Measurements from ENCODE around the gene USP30. TPM values are rescaled to one million over a fixed set of nuclear protein-coding genes. Genes with fewer than 3 reads are reported as not detected.
A peak's percentile ranks its signal among the peaks of the same experiment; 100 is the strongest.

Gene USP30
- total and polyA plus RNA-seq, 8 donors, result 3.2 to 41.4 (median 10.9) TPM

GRCh38 chr12:109134186-109134917 lies 82.0 kb downstream of the USP30 start:
- no peaks in the 10 kb centered on the region for H3K9me3 ChIP-seq
- no peak overlapping the region for H3K4me3 ChIP-seq
- H3K36me3 ChIP-seq, result peaks cover 0 to 4% (median under 1%) of the 10 kb centered on the region in 4 donors
- WGBS, 5 donors, result 39 to 65% (median 51%) methylated on average over 5 to 6 of the region's 6 CpGs
- H3K4me1 ChIP-seq, result peaks cover 11 to 33% (median 20%) of the 10 kb centered on the region in 4 donors
- intact Hi-C loops (cut with DNase I; ENCODE audit: low total_unique reads), result no loop called here
- TF ChIP-seq CTCF (IDR thresholded peaks at IDR 0.05) (peak in 4 of 7 experiments; percentile 11 to 45 (median 30)), POLR2A (IDR thresholded peaks at IDR 0.05) (no peak), POLR2AphosphoS5 (IDR thresholded peaks at IDR 0.05) (peak in 1 of 3 donors; percentile 27)
- peak overlapping the region in 3 of 5 donors; percentile 11 to 70 (median 39) for H3K27ac ChIP-seq
- H3K27me3 ChIP-seq, result no peaks in the 10 kb centered on the region
- peak in 1 of 2 donors; percentile 31 for DNase-seq

- intact Hi-C loops (cut with DNase I; ENCODE audit: low total_unique reads), result no loop called here
These were observed 84.7 kb downstream of the USP30 start for GRCh38 chr12:109137055-109137454.

More at GRCh38 chr12:109137055-109137454, 84.7 kb downstream of the USP30 start:
- Histone ChIP-seq H3K36me3 (peaks cover 0 to 27% (median 18%) of the 10 kb centered on the region in 4 donors), H3K4me1 (peaks cover 0 to 16% (median 11%) of the 10 kb centered on the region in 4 donors), H3K27me3 (no peaks in the 10 kb centered on the region), H3K27ac (peak overlapping the region in 4 of 5 donors; percentile 27 to 68 (median 47)), H3K4me3 (no peak overlapping the region), H3K9me3 (no peaks in the 10 kb centered on the region)
- 76 to 95% (median 92%) methylated on average over 2 of the region's 2 CpGs for WGBS, 5 donors
- DNase-seq, result no peak
- TF ChIP-seq POLR2A (IDR thresholded peaks at IDR 0.05), result no peak

Small RNA genes lying within 50 kb of the gene (small RNA-seq; reads per million reads assigned to genes)
- gene AC190387.1 (0 reads per million in 4 donors), gene RNA5SP372 (0 to 0.08 (median 0) reads per million in 4 donors)

Other genes with a start within 250 kb of the USP30 start
- gene SSH1, start 195.0 kb upstream of the USP30 start, total RNA-seq, result 100 to 1,000 TPM in 1 of 5 donors, 10 to 100 TPM in 4; 10.1 to 172 (median 22.9) TPM
- 1 to 10 TPM; 2.3 to 6.0 (median 3.2) TPM for gene SSH1, start 195.0 kb upstream of the USP30 start, polyA plus RNA-seq
- gene DAO, start 172.5 kb upstream of the USP30 start, total RNA-seq, result not detected
- not detected for gene DAO, start 172.5 kb upstream of the USP30 start, polyA plus RNA-seq
- gene SVOP, start 31.5 kb upstream of the USP30 start, total RNA-seq, result under 1 TPM in 2 of 5 donors, not detected in 3; 0.37 to 0.89 TPM
- 1 to 10 TPM in 1 of 3 donors, under 1 TPM in 2; 0.08 to 2.0 (median 0.19) TPM for gene SVOP, start 31.5 kb upstream of the USP30 start, polyA plus RNA-seq
- 10 to 100 TPM in 4 of 5 donors, not detected in 1; 12.3 to 28.1 (median 22.0) TPM for gene ALKBH2, start 40.9 kb downstream of the USP30 start, total RNA-seq
- 10 to 100 TPM; 17.0 to 33.3 (median 22.3) TPM for gene ALKBH2, start 40.9 kb downstream of the USP30 start, polyA plus RNA-seq
- 10 to 100 TPM; 13.8 to 27.2 (median 16.9) TPM for gene UNG, start 45.0 kb downstream of the USP30 start, total RNA-seq
- gene UNG, start 45.0 kb downstream of the USP30 start, polyA plus RNA-seq, result 10 to 100 TPM; 18.4 to 20.6 (median 18.8) TPM
- gene ACACB, start 64.0 kb downstream of the USP30 start, total RNA-seq, result 1,000 to 10,000 TPM in 1 of 5 donors, 100 to 1,000 TPM in 1, 10 to 100 TPM in 3; 47.2 to 2,520 (median 84.1) TPM
- 10 to 100 TPM in 2 of 3 donors, 1 to 10 TPM in 1; 6.1 to 15.0 (median 11.9) TPM for gene ACACB, start 64.0 kb downstream of the USP30 start, polyA plus RNA-seq